WTC11 (cell line): ENCODE results near the gene PHLDB3. TPM values are rescaled to one million over a fixed set of nuclear protein-coding genes. Genes with fewer than 3 reads are reported as not detected.
"Not testable (repeated sequence)": the region's sequence is repeated elsewhere in the genome, so short reads cannot be mapped to it uniquely, and the experiment has no call there.

Experiments
- ATAC-seq: fragments of 200-7000 bp; cut with Tn5 transposase; 2 replicates; pipeline ENCODE4 v1.10.0; 2021; ENCODE audit warnings: mild to moderate bottlenecking, moderate library complexity
- CTCF ChIA-PET: fragments of 300-600 bp; sonication (Branson Sonifier 250); formaldehyde crosslinking; loops from one replicate; lab custom pipeline; 2021; ENCODE audit warnings: antibody characterized with exemption; lab: Charles Lee
- POLR2A ChIA-PET: fragments of 350-600 bp; sonication (Branson Sonifier 250); formaldehyde crosslinking; loops from one replicate; lab custom pipeline; 2021; ENCODE audit warnings: antibody characterized with exemption; lab: Charles Lee
- DNase-seq: peaks from one replicate; pipeline ENCODE4 v3.0.0; 2021; ENCODE audit warnings: low spot score
- H3K27ac Mint-ChIP-seq: 2 replicates; pipeline ENCODE4 v1.8.0; 2021; ENCODE audit warnings: mixed read lengths
- H3K27me3 Mint-ChIP-seq: 2 replicates; pipeline ENCODE4 v1.8.0; 2021; ENCODE audit warnings: low read depth, mild to moderate bottlenecking, moderate library complexity, mixed read lengths
- H3K36me3 Mint-ChIP-seq: 2 replicates; pipeline ENCODE4 v1.8.0; 2021; ENCODE audit warnings: mixed read lengths
- H3K4me1 Mint-ChIP-seq: 2 replicates; pipeline ENCODE4 v1.8.0; 2022; ENCODE audit warnings: mixed read lengths
- H3K4me3 Mint-ChIP-seq: 2 replicates; pipeline ENCODE4 v1.8.0; 2021; ENCODE audit warnings: mild to moderate bottlenecking, moderate library complexity, mixed read lengths
- H3K9me3 Mint-ChIP-seq: 2 replicates; pipeline ENCODE4 v1.8.0; 2021; ENCODE audit warnings: mixed read lengths
- CBFB ChIP-seq: sonication (generic); formaldehyde crosslinking; IDR thresholded peaks from 2 replicates; pipeline ENCODE4 v1.8.1; 2022; ENCODE audit warnings: mild to moderate bottlenecking, low read depth, missing genetic modification reagents
- CREB1 ChIP-seq: sonication (generic); formaldehyde crosslinking; IDR thresholded peaks from 2 replicates; pipeline ENCODE4 v1.8.0; 2023; ENCODE audit warnings: mild to moderate bottlenecking, missing genetic modification reagents
- CTCF ChIP-seq: fragments of 200-600 bp; IDR thresholded peaks from 2 replicates; pipeline ENCODE4 v1.8.0; 2022; ENCODE audit warnings: antibody characterized with exemption
- ESRRA ChIP-seq: sonication (generic); formaldehyde crosslinking; IDR thresholded peaks from 2 replicates; pipeline ENCODE4 v1.8.1; 2022; ENCODE audit warnings: mild to moderate bottlenecking, missing genetic modification reagents, borderline replicate concordance
- FOXJ3 ChIP-seq: sonication (generic); formaldehyde crosslinking; IDR thresholded peaks from 2 replicates; pipeline ENCODE4 v1.9.0; 2021; ENCODE audit warnings: missing genetic modification reagents, mild to moderate bottlenecking, borderline replicate concordance
- FOXP4 ChIP-seq: sonication (generic); formaldehyde crosslinking; IDR thresholded peaks from 2 replicates; pipeline ENCODE4 v1.8.0; 2022; ENCODE audit warnings: mild to moderate bottlenecking, missing genetic modification reagents
- GRHL2 ChIP-seq: fragments of 250-450 bp; sonication (Bioruptor Pico); IDR thresholded peaks from 2 replicates; pipeline ENCODE4 v1.8.0; 2022; ENCODE audit warnings: mild to moderate bottlenecking, moderate library complexity; ENCODE audit not compliant: insufficient replicate concordance, severe bottlenecking
- NFE2L1 ChIP-seq: sonication (generic); formaldehyde crosslinking; IDR thresholded peaks from 2 replicates; pipeline ENCODE4 v1.8.1; 2023; ENCODE audit warnings: missing genetic modification reagents
- RORB ChIP-seq: fragments of 250-450 bp; sonication (Bioruptor Pico); IDR thresholded peaks from 2 replicates; pipeline ENCODE4 v1.9.0; 2021; ENCODE audit warnings: mild to moderate bottlenecking
- SMAD4 ChIP-seq: sonication (generic); formaldehyde crosslinking; IDR thresholded peaks from 2 replicates; pipeline ENCODE4 v1.8.0; 2022; ENCODE audit warnings: mild to moderate bottlenecking, missing genetic modification reagents
- ZNF219 ChIP-seq: sonication (generic); formaldehyde crosslinking; IDR thresholded peaks from 2 replicates; pipeline ENCODE4 v1.8.0; 2023; ENCODE audit warnings: missing genetic modification reagents, mild to moderate bottlenecking, borderline replicate concordance
- ZNF281 ChIP-seq: sonication (generic); formaldehyde crosslinking; IDR thresholded peaks from 2 replicates; pipeline ENCODE4 v1.8.0; 2023; ENCODE audit warnings: mild to moderate bottlenecking, missing genetic modification reagents
- total RNA-seq: library from RNA; stranded (reverse); gene quantifications from 3 replicates; pipeline ENCODE4 v1.2.3, GENCODE V29; 2021
- TF ChIP-seq, protein P1 (sequence below): sonication (generic); formaldehyde crosslinking; conservative IDR thresholded peaks from 2 replicates; pipeline ENCODE4 v1.8.1; 2023; ENCODE audit warnings: mild to moderate bottlenecking, low read depth, missing genetic modification reagents, moderate library complexity
- TF ChIP-seq, protein P2 (sequence below): sonication (generic); formaldehyde crosslinking; IDR thresholded peaks from 2 replicates; pipeline ENCODE4 v1.8.1; 2023; ENCODE audit warnings: mild to moderate bottlenecking, moderate library complexity, missing genetic modification reagents
- TF ChIP-seq, protein P3 (sequence below): fragments of 250-450 bp; sonication (Bioruptor Pico); conservative IDR thresholded peaks from 2 replicates; pipeline ENCODE4 v1.9.0; 2021; ENCODE audit warnings: mild to moderate bottlenecking

The PHLDB3 gene
- total RNA-seq, 1 experiment from 2014 or later: 14.6 TPM

DNA sequence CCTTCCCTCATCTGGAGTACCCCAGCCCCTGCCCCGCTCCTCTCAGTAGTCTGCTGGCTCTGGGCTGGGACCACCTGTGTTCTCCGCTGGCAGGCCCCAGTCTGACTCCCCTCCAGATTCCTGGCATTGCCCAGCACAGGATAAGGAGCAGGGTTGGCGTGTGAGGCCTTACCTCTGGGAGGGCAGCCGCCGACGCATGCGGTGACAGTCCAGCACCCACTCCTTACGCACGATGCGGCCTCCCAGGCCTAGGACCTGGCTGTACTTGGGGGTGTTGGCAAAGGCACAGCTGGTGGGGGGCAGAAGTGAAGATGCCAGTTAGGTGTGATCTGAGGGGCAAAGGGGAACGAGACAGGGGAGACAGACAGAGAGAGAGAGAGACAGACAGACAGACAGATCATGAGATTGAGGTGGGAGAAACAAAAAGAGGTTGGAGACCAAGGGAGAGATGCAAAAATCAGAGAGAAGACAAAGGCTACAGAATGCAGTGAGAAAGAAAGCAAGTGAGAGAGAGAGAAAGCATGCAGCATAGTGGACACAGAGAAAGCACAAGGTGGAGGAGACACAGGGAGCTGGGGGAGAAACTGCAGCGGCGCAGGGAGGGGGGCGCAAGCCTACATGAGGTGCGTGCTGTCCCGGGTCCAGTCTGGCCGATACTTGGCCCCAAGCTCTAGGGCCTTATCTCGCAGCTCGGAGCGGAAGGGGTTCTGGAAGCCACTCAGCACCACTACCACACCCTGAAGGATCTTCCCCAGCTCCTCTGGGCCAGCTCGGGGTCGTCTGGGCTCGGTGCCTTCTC, 47.1 kb upstream of the PHLDB3 start (continued):
- TF ChIP-seq FOXJ3 (CRISPR knock-in tag) (no peak), FOXP4 (CRISPR knock-in tag) (no peak), ESRRA (no peak)
- TF ChIP-seq, protein P1, sequence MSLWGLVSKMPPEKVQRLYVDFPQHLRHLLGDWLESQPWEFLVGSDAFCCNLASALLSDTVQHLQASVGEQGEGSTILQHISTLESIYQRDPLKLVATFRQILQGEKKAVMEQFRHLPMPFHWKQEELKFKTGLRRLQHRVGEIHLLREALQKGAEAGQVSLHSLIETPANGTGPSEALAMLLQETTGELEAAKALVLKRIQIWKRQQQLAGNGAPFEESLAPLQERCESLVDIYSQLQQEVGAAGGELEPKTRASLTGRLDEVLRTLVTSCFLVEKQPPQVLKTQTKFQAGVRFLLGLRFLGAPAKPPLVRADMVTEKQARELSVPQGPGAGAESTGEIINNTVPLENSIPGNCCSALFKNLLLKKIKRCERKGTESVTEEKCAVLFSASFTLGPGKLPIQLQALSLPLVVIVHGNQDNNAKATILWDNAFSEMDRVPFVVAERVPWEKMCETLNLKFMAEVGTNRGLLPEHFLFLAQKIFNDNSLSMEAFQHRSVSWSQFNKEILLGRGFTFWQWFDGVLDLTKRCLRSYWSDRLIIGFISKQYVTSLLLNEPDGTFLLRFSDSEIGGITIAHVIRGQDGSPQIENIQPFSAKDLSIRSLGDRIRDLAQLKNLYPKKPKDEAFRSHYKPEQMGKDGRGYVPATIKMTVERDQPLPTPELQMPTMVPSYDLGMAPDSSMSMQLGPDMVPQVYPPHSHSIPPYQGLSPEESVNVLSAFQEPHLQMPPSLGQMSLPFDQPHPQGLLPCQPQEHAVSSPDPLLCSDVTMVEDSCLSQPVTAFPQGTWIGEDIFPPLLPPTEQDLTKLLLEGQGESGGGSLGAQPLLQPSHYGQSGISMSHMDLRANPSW (CRISPR knock-in tag): no peak

DNA sequence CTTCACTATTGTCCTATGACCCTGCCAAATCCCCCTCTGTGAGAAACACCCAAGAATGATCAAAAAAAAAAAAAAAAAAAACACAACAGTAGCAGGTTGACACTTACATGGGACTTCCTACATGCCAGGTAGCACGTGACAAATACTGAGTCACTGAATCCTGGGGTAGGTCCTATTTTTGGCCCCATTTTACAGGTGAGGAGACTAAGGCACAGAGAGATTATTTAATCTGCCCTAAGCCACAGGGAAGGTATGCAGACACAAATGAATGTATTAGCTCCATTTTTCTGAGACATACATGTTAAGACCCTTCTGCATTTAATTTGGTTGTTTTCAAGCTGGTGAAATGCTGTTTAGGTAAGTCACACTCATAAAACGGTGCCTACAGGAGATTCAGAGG, 44.2 kb upstream of the PHLDB3 start:
- H3K9me3 Mint-ChIP-seq: no peaks in the 10 kb centered on the region
- TF ChIP-seq, protein P2, sequence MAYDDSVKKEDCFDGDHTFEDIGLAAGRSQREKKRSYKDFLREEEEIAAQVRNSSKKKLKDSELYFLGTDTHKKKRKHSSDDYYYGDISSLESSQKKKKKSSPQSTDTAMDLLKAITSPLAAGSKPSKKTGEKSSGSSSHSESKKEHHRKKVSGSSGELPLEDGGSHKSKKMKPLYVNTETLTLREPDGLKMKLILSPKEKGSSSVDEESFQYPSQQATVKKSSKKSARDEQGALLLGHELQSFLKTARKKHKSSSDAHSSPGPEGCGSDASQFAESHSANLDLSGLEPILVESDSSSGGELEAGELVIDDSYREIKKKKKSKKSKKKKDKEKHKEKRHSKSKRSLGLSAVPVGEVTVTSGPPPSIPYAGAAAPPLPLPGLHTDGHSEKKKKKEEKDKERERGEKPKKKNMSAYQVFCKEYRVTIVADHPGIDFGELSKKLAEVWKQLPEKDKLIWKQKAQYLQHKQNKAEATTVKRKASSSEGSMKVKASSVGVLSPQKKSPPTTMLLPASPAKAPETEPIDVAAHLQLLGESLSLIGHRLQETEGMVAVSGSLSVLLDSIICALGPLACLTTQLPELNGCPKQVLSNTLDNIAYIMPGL: no peak
- no peak for TF ChIP-seq SMAD4 (CRISPR knock-in tag)
- no peak for TF ChIP-seq ZNF219
- no peak for TF ChIP-seq GRHL2 (CRISPR knock-in tag)
- TF ChIP-seq CTCF: no peak
- TF ChIP-seq RORB (CRISPR knock-in tag): no peak
- no peak overlapping the region for H3K4me3 Mint-ChIP-seq
- peaks cover 38% of the 10 kb centered on the region for H3K36me3 Mint-ChIP-seq
- DNase-seq (no peak), ATAC-seq (no peak)
- H3K4me1 Mint-ChIP-seq: no peaks in the 10 kb centered on the region
- H3K27ac Mint-ChIP-seq: no peak overlapping the region
- CTCF ChIA-PET: interaction anchor here (1.0 kb wide), 1 partner anchor 78 kb away, joined by 3 read pairs; no protein-coding TSS in a partner anchor
- H3K27me3 Mint-ChIP-seq: no peaks in the 10 kb centered on the region
- POLR2A ChIA-PET: no interaction called here

- not testable (repeated sequence) for H3K27ac Mint-ChIP-seq
Measured at GRCh38 chr19:43547926-43548325, 43.4 kb upstream of the PHLDB3 start.

DNA sequence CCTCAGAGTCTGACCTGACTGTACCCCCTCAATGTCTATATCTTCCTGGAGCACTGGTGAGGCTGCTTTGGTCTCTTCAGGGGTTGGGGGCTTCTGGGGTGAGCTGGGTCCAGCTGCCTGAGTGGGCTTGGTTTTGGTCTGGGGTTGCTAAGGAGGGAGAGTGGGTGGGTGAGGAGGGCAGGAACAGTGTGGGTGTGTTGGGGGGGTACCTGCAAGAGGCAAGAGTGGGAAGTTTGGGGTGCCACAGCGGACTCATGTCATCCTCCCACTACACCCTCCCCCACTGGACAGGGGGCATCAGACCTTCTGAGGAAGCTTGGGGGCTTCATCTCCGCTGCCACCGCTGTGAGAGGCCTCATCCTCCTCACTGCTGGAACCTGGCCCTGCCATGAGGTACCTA, 42.0 kb upstream of the PHLDB3 start:
- ChIA-PET POLR2A (no interaction called here), CTCF (interaction anchor here (1.0 to 2.2 kb wide), 2 partner anchors 8 to 11 kb away, joined by 3 to 7 read pairs; no protein-coding TSS in a partner anchor)
- peaks cover 51% of the 10 kb centered on the region for H3K36me3 Mint-ChIP-seq
- no peaks in the 10 kb centered on the region for H3K9me3 Mint-ChIP-seq
- H3K27me3 Mint-ChIP-seq: no peaks in the 10 kb centered on the region
- DNase-seq (no peak), ATAC-seq (no peak)
- H3K4me3 Mint-ChIP-seq: no peak overlapping the region
- H3K4me1 Mint-ChIP-seq: no peaks in the 10 kb centered on the region
- H3K27ac Mint-ChIP-seq: no peak overlapping the region
- TF ChIP-seq CREB1 (CRISPR knock-in tag) (no peak), ZNF281 (CRISPR knock-in tag) (no peak), FOXJ3 (CRISPR knock-in tag) (no peak), SMAD4 (CRISPR knock-in tag) (no peak), RORB (CRISPR knock-in tag) (no peak), CBFB (CRISPR knock-in tag) (no peak), NFE2L1 (CRISPR knock-in tag) (no peak)
- TF ChIP-seq, protein P3, sequence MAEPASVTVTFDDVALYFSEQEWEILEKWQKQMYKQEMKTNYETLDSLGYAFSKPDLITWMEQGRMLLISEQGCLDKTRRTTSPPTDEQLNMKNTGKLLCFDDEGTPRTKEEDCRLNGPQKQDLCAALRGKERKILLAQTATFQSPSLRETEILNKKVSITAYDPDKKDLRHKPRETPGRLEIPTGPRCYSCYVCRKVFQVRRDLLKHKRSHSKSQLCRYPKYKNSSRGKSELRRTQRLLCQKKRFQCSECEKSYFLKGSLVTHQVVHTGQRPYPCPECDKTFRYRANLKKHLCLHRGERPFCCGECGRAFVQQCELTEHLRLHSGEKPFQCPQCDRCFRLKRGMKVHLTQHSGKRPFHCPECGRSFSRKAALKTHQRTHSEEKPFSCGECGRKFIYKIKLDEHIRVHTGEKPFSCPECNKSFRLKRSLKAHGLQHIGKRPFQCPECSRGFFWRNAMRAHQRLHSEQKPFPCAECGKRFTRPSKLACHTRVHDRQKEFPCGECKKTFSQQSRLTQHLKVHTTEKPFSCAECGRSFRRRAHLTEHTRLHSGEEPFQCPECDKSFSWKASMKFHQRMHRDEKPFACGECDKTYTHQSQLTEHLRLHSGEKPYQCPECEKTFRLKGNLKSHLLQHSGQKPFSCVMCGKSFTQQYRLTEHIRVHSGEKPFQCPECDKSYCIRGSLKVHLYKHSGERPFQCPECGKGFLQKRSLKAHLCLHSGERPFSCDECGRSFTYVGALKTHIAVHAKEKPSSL (CRISPR knock-in tag): no peak

More at GRCh38 chr19:43547926-43548325, 43.4 kb upstream of the PHLDB3 start:
- H3K4me1 Mint-ChIP-seq, DNase-seq, POLR2A ChIA-PET, CTCF ChIA-PET, H3K9me3 Mint-ChIP-seq, ATAC-seq, H3K4me3 Mint-ChIP-seq, H3K27me3 Mint-ChIP-seq: not testable (repeated sequence)
- H3K36me3 Mint-ChIP-seq: peaks cover 46% of the 10 kb centered on the region
